GM12878 (cell line): ENCODE measurements around the gene LCOR. TPM values are rescaled to one million over a fixed set of nuclear protein-coding genes. Genes with fewer than 3 reads are reported as not detected.

ENCODE experiments used
- ATAC-seq: fragments of 200-7000 bp; cut with Tn5 transposase; 3 replicates; pipeline ENCODE4 v1.9.1; 2020; ENCODE audit warnings: mild to moderate bottlenecking, moderate library complexity
- BruUV-seq: library from RNA; stranded (reverse); fragments of 400-500 nt; replicated peaks from 2 replicates; lab custom pipeline; 2021; lab: Mats Ljungman, UMichigan
- CTCF ChIA-PET: fragments of 300-600 bp; sonication (Branson Sonifier 250); formaldehyde crosslinking; extraction: SDS; loops from one replicate; lab custom pipeline; 2021; ENCODE audit warnings: inconsistent platforms; lab: Yijun Ruan, JAX
- POLR2A ChIA-PET: fragments of 350-600 bp; formaldehyde crosslinking; extraction: SDS; loops from one replicate; lab custom pipeline; 2021; ENCODE audit warnings: inconsistent platforms; lab: Charles Lee
- RAD21 ChIA-PET: fragments of 300-600 bp; sonication (Branson Sonifier 250); formaldehyde crosslinking; loops from one replicate; lab custom pipeline; 2023; ENCODE audit warnings: antibody characterized with exemption; ENCODE audit not compliant: unreplicated experiment; lab: Charles Lee
- SMC1A ChIA-PET: fragments of 300-600 bp; sonication (Branson Sonifier 250); formaldehyde crosslinking; loops from one replicate; lab custom pipeline; 2023; ENCODE audit not compliant: unreplicated experiment, uncharacterized antibody; lab: Charles Lee
- DNase-seq: peaks from one replicate; pipeline ENCODE4 v3.0.0-alpha.2; 2011; ENCODE audit warnings: low read depth, low spot score
- FAIRE-seq: peaks from 3 replicates; lab custom pipeline; 2011; peaks lifted over from hg19 to GRCh38; lab: Jason Lieb, UNC
- H2AFZ ChIP-seq: 2 replicates; pipeline ENCODE4 v1.6.0; 2011; ENCODE audit warnings: low read depth, low read length, control low read depth; ENCODE audit not compliant: control insufficient read depth
- H3K27ac ChIP-seq: 2 replicates; pipeline ENCODE4 v1.5.1; 2011; ENCODE audit warnings: control low read depth; ENCODE audit not compliant: control insufficient read depth, insufficient read depth
- H3K27me3 ChIP-seq, 2 experiments: replicated peaks in 1 of 2; 2 replicates each; pipeline versions ENCODE4 v1.6.0 to v1.6.1; 2011; ENCODE audit warnings: low read length in 1 of 2; ENCODE audit not compliant: control insufficient read depth in 2 of 2, insufficient read depth in 2 of 2
- H3K36me3 ChIP-seq, 2 experiments: 2 replicates each; pipeline ENCODE4 v1.5.1; 2011; ENCODE audit warnings: low read length in 1 of 2; ENCODE audit not compliant: control insufficient read depth in 2 of 2, insufficient read depth in 2 of 2
- H3K4me1 ChIP-seq: 2 replicates; pipeline ENCODE4 v1.6.1; 2011; ENCODE audit warnings: mild to moderate bottlenecking, low read length, moderate library complexity, mixed read lengths; ENCODE audit not compliant: control insufficient read depth, insufficient read depth
- H3K4me2 ChIP-seq: 2 replicates; pipeline ENCODE4 v1.6.0; 2011; ENCODE audit warnings: control low read depth; ENCODE audit not compliant: control insufficient read depth, insufficient read depth
- H3K4me3 ChIP-seq: fragments of 200-600 bp; sonication (generic); 2 replicates; pipeline ENCODE4 v1.5.1; 2016
- H3K79me2 ChIP-seq: 2 replicates; pipeline ENCODE4 v1.6.0; 2011; ENCODE audit warnings: low read length; ENCODE audit not compliant: control insufficient read depth, insufficient read depth
- H3K9ac ChIP-seq: 2 replicates; pipeline ENCODE4 v1.8.0; 2011; ENCODE audit warnings: low read length, control low read depth, mixed read lengths; ENCODE audit not compliant: control insufficient read depth, insufficient read depth
- H3K9me3 ChIP-seq: replicated peaks from 3 replicates; pipeline ENCODE4 v1.5.1; 2011; ENCODE audit warnings: mild to moderate bottlenecking, low read length; ENCODE audit not compliant: control insufficient read depth, insufficient read depth
- H4K20me1 ChIP-seq: 2 replicates; pipeline ENCODE4 v1.6.0; 2011; ENCODE audit not compliant: control insufficient read depth, insufficient read depth
- BCL11A ChIP-seq: IDR thresholded peaks from 2 replicates; pipeline ENCODE4 v1.6.1; 2011; ENCODE audit warnings: low read depth, low read length
- CHD4 ChIP-seq: fragments of 200-600 bp; sonication (generic); IDR thresholded peaks from 2 replicates; pipeline ENCODE4 v1.6.1; 2016; ENCODE audit warnings: mild to moderate bottlenecking
- EP300 ChIP-seq, 2 experiments: fragments of 150-350 bp in 1 of 2; IDR thresholded peaks; 2 replicates each; pipeline ENCODE4 v1.6.1; 2011 to 2012; ENCODE audit warnings: low read depth in 2 of 2, low read length in 2 of 2, borderline replicate concordance in 1 of 2, improper control_type of control experiment in 1 of 2, inconsistent platforms in 1 of 2; ENCODE audit not compliant: control insufficient read depth in 1 of 2
- MEF2B ChIP-seq: fragments of 450-650 bp; IDR thresholded peaks from 2 replicates; pipeline ENCODE4 v1.6.1; 2018; ENCODE audit warnings: mild to moderate bottlenecking, moderate library complexity; ENCODE audit not compliant: partially characterized antibody, poor library complexity, severe bottlenecking
- RFX5 ChIP-seq: IDR thresholded peaks from 2 replicates; pipeline ENCODE4 v1.6.1; 2011; ENCODE audit warnings: low read depth, low read length, improper control_type of control experiment
- WGBS: methylation state at CpG from one replicate; pipeline ENCODE4 v1.1.6; 2016; ENCODE audit warnings: low lambda C conversion rate; ENCODE audit not compliant: insufficient replicate concordance, insufficient coverage; ENCODE audit errors: missing lambda C conversion rate; 5-methylcytosine and 5-hydroxymethylcytosine counted together
- in situ Hi-C: fragments of 300-500 bp; cut with MboI; formaldehyde crosslinking; loops from 9 replicates; pipeline ENCODE4 v1.14.3; 2018; ENCODE audit warnings: mixed read lengths
- intact Hi-C: fragments of 100-400 bp; cut with micrococcal nuclease; formaldehyde crosslinking; loops from one replicate; pipeline ENCODE4 v1.14.2; 2022; ENCODE audit not compliant: unreplicated experiment
- polyA plus RNA-seq, 11 experiments: library from polyadenylated mRNA; depleted of rRNA in 4 of 11; unstranded in 6 of 11; stranded (reverse) in 5 of 11; fragments of >200 nt; fragmentation: Nextera tagmentation in 4 of 11; fragmentation: Illumina TruSeq in 1 of 11; extraction: Ambion mirVana in 4 of 11; extraction: Trizol in 1 of 11; gene quantifications; 1 replicate in 1 of 11; 2 replicates in 10 of 11; pipeline versions ENCODE4 v1.2.1 to v1.2.3, GENCODE V29; 2011 to 2016; ENCODE audit warnings: inconsistent platforms in 2 of 11, missing spikeins in 2 of 11, low read depth in 1 of 11
- total RNA-seq, 4 experiments: library from RNA; depleted of rRNA in 3 of 4; stranded (reverse); fragments of >200 nt in 3 of 4; fragmentation: Illumina TruSeq in 1 of 4; extraction: Trizol in 1 of 4; gene quantifications; 2 replicates each; pipeline versions ENCODE4 v1.2.1 to v1.2.3, GENCODE V29; 2013 to 2021
- TF ChIP-seq, protein P1 (sequence below): IDR thresholded peaks from 2 replicates; pipeline ENCODE4 v1.6.1; 2012; ENCODE audit warnings: low read depth, low read length, improper control_type of control experiment
- TF ChIP-seq, protein P2 (sequence below): fragments of 150-350 bp; IDR thresholded peaks from 2 replicates; pipeline ENCODE4 v1.6.1; 2016; ENCODE audit warnings: low read depth, low read length

The LCOR gene
- total and polyA plus RNA-seq, 10 of the 15 experiments (the other 5 are each of a cell fraction or from before 2014, with no cell fraction given), result 1.6 to 22.0 (median 13.2) TPM

DNA sequence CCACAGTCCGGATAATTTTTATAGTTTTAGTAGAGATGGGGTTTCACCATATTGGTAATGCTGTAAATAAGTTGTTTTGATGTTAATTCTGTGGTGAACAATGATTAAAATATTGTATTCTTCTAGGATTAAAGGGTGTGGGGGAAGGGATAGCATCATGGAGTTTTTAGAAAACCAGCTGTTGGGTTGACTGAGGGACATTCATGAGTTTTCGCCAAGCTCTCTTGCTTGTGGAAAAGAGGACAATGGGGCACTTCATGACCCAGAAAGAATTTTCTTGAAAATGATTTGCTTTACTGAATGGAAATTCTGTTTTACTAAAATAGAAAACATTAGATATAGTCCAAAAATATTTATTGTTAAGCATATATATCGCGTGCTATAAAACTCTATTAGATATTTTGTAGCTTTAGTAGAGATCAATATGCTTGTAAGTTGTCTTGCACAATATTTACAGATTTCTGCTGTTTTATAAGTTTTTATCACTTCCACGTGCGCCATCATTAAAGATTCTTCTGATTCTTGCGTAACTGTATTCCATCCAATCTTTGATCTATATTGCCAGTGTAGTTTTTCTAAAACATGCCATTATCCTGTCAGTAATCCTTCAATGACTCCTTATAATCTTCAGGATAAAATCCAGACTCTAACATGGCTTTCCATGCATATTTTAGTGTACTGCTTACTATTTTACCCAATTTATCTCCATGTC is 41.8 kb downstream of the LCOR start:
- ChIA-PET POLR2A (no interaction called here), SMC1A (interaction anchor here (1.0 to 4.0 kb wide), 8 partner anchors 10 to 151 kb away, joined by 3 to 18 read pairs (median 3); no protein-coding TSS in a partner anchor), CTCF (interaction anchor here (1.0 to 2.6 kb wide), 5 partner anchors 10 to 336 kb away, joined by 3 to 9 read pairs (median 3); no protein-coding TSS in a partner anchor), RAD21 (interaction anchor here (0.5 to 4.5 kb wide), 3 partner anchors 23 to 151 kb away, joined by 3 to 11 read pairs (median 4); no protein-coding TSS in a partner anchor)
- WGBS, result 95% methylated on average over 7 of the region's 7 CpGs
- H2AFZ ChIP-seq, result no peak overlapping the region
- FAIRE-seq (no peak), ATAC-seq (no peak), DNase-seq (no peak)
- no peak overlapping the region for H3K4me2 ChIP-seq
- no peak overlapping the region for H3K4me3 ChIP-seq
- in situ Hi-C loops (no loop called here), intact Hi-C loops (no loop called here)
- no peak overlapping the region for H3K9ac ChIP-seq
- H3K79me2 ChIP-seq, result peaks cover 71% of the 10 kb centered on the region
- no peaks in the 10 kb centered on the region for H3K27me3 ChIP-seq
- no peaks in the 10 kb centered on the region; the same call in 1 of the 2 replicates for H3K4me1 ChIP-seq
- no peak for TF ChIP-seq MEF2B
- TF ChIP-seq, protein P1, sequence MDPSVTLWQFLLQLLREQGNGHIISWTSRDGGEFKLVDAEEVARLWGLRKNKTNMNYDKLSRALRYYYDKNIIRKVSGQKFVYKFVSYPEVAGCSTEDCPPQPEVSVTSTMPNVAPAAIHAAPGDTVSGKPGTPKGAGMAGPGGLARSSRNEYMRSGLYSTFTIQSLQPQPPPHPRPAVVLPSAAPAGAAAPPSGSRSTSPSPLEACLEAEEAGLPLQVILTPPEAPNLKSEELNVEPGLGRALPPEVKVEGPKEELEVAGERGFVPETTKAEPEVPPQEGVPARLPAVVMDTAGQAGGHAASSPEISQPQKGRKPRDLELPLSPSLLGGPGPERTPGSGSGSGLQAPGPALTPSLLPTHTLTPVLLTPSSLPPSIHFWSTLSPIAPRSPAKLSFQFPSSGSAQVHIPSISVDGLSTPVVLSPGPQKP, result no peak
- TF ChIP-seq BCL11A, result no peak
- no peaks in the 10 kb centered on the region for H3K9me3 ChIP-seq
- H3K36me3 ChIP-seq, result peaks cover 0 to 3% of the 10 kb centered on the region in 2 experiments; a peak in 2 of 4 replicates
- BruUV-seq, result no TSS peak
- H3K27ac ChIP-seq, result no peak overlapping the region
- H4K20me1 ChIP-seq, result no peaks in the 10 kb centered on the region

DNA sequence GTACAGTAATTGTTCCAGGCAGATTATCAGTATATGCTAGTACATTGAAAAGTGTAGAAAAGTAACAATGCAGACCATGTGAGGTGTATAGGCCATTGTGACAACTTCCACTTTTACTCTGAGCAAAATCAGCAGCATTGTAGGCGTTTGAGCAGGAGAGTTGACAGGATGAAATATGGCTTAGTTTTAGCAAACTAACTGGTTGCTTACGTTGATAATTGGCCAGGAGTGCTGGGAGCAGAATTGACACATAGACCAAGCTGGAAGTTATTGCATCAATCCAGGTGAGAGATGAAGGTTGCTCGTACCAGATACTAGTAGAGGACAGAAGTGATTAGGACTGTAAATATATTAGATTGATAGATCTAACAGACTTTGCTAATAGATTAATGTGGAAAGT is 46.0 kb downstream of the LCOR start:
- POLR2A ChIA-PET, result no interaction called here
- no peak for FAIRE-seq
- TF ChIP-seq EP300 (IDR thresholded peaks at IDR 0.05; ENCODE audit: borderline replicate concordance in 1 of 2, control insufficient read depth in 1 of 2, low read depth in 2 of 2, low read length in 2 of 2) (no peak), RFX5 (no peak), CHD4 (no peak)
- TF ChIP-seq, protein P2, sequence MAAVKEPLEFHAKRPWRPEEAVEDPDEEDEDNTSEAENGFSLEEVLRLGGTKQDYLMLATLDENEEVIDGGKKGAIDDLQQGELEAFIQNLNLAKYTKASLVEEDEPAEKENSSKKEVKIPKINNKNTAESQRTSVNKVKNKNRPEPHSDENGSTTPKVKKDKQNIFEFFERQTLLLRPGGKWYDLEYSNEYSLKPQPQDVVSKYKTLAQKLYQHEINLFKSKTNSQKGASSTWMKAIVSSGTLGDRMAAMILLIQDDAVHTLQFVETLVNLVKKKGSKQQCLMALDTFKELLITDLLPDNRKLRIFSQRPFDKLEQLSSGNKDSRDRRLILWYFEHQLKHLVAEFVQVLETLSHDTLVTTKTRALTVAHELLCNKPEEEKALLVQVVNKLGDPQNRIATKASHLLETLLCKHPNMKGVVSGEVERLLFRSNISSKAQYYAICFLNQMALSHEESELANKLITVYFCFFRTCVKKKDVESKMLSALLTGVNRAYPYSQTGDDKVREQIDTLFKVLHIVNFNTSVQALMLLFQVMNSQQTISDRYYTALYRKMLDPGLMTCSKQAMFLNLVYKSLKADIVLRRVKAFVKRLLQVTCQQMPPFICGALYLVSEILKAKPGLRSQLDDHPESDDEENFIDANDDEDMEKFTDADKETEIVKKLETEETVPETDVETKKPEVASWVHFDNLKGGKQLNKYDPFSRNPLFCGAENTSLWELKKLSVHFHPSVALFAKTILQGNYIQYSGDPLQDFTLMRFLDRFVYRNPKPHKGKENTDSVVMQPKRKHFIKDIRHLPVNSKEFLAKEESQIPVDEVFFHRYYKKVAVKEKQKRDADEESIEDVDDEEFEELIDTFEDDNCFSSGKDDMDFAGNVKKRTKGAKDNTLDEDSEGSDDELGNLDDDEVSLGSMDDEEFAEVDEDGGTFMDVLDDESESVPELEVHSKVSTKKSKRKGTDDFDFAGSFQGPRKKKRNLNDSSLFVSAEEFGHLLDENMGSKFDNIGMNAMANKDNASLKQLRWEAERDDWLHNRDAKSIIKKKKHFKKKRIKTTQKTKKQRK, result no peak

More for the DNA sequence above, 46.0 kb downstream of the LCOR start:
- Histone ChIP-seq H3K27ac (no peak overlapping the region), H3K4me3 (no peak overlapping the region), H3K9ac (no peak overlapping the region), H3K36me3 (peaks cover 0 to 5% of the 10 kb centered on the region in 2 experiments; a peak in 2 of 4 replicates), H3K79me2 (peaks cover 67% of the 10 kb centered on the region), H4K20me1 (no peaks in the 10 kb centered on the region), H3K9me3 (no peaks in the 10 kb centered on the region), H3K4me2 (no peak overlapping the region), H3K27me3 (no peaks in the 10 kb centered on the region), H2AFZ (no peak overlapping the region), H3K4me1 (no peaks in the 10 kb centered on the region; the same call in 1 of the 2 replicates)
- in situ Hi-C loops, result no loop called here
- 96% methylated on average over 3 of the region's 3 CpGs for WGBS
- no TSS peak for BruUV-seq
- intact Hi-C loops, result no loop called here
- CTCF ChIA-PET, result interaction anchor here (1.1 to 1.9 kb wide), 2 partner anchors 8 to 14 kb away, joined by 3 to 5 read pairs; no protein-coding TSS in a partner anchor
- DNase-seq, result no peak
- SMC1A ChIA-PET, result interaction anchor here (0.9 to 1.5 kb wide), 3 partner anchors 20 to 101 kb away, joined by 3 read pairs; no protein-coding TSS in a partner anchor
- RAD21 ChIA-PET, result no interaction called here
- no peak for ATAC-seq
